CD4-positive, CD25-positive, alpha-beta regulatory T cell (primary cell): Measurements from ENCODE around the gene PDIA3. TPM values are rescaled to one million over a fixed set of nuclear protein-coding genes. Genes with fewer than 3 reads are reported as not detected.
"Not testable (repeated sequence)": the region's sequence is repeated elsewhere in the genome, so short reads cannot be mapped to it uniquely, and the experiment has no call there.

Experiments
- ATAC-seq, 2 donors: fragments of 150-1000 bp; cut with Tn5 transposase; one replicate each; pipeline ENCODE4 v1.10.0; 2021; ENCODE audit warnings: low read depth in 2 of 2, moderate number of reproducible peaks in 2 of 2, moderate library complexity in 1 of 2
- DNase-seq, 3 donors: peaks; one replicate each; pipeline versions ENCODE4 v3.0.0 to v3.0.0-alpha.2; 2012 to 2022; ENCODE audit warnings: mixed read lengths in 1 of 3
- H3K27ac ChIP-seq: one replicate; pipeline ENCODE4 v1.7.0; 2013; ENCODE audit warnings: mild to moderate bottlenecking, low read length; ENCODE audit not compliant: insufficient read depth, poor library complexity, severe bottlenecking
- H3K27me3 ChIP-seq: one replicate; pipeline ENCODE4 v1.7.0; 2013; ENCODE audit warnings: low read length; ENCODE audit not compliant: control insufficient read depth, insufficient read depth
- H3K36me3 ChIP-seq: one replicate; pipeline ENCODE4 v1.7.0; 2013; ENCODE audit warnings: mild to moderate bottlenecking, low read length, moderate library complexity; ENCODE audit not compliant: control insufficient read depth, insufficient read depth
- H3K4me1 ChIP-seq: 2 replicates; pipeline ENCODE4 v1.7.0; 2013; ENCODE audit warnings: mild to moderate bottlenecking, low read length; ENCODE audit not compliant: insufficient read depth, control insufficient read depth, poor library complexity, severe bottlenecking
- H3K4me3 ChIP-seq: one replicate; pipeline ENCODE4 v1.7.0; 2013; ENCODE audit warnings: low read depth, mild to moderate bottlenecking, low read length, moderate library complexity
- H3K9me3 ChIP-seq, 2 experiments: 1 replicate in 1 of 2; 2 replicates in 1 of 2; pipeline ENCODE4 v1.7.0; 2013; ENCODE audit warnings: low read length in 2 of 2, mild to moderate bottlenecking in 1 of 2, moderate library complexity in 1 of 2; ENCODE audit not compliant: control insufficient read depth in 2 of 2
- H3K27ac Mint-ChIP-seq, 3 donors: one replicate each; pipeline ENCODE4 v1.8.0; 2020 to 2022; ENCODE audit warnings: mild to moderate bottlenecking in 3 of 3, mixed read lengths in 3 of 3, moderate library complexity in 2 of 3
- H3K27me3 Mint-ChIP-seq: one replicate; pipeline ENCODE4 v1.8.0; 2022; ENCODE audit warnings: mild to moderate bottlenecking, mixed read lengths
- H3K36me3 Mint-ChIP-seq: one replicate; pipeline ENCODE4 v1.8.0; 2020; ENCODE audit warnings: mixed read lengths
- H3K4me1 Mint-ChIP-seq, 4 donors: one replicate each; pipeline ENCODE4 v1.8.0; 2020 to 2022; ENCODE audit warnings: mixed read lengths in 4 of 4, mild to moderate bottlenecking in 1 of 4
- H3K4me3 Mint-ChIP-seq, 4 donors: one replicate each; pipeline ENCODE4 v1.8.0; 2020 to 2022; ENCODE audit warnings: mild to moderate bottlenecking in 4 of 4, mixed read lengths in 4 of 4, moderate library complexity in 3 of 4
- H3K9me3 Mint-ChIP-seq, 7 donors: one replicate each; pipeline ENCODE4 v1.8.0; 2020 to 2022; ENCODE audit warnings: mixed read lengths in 7 of 7, mild to moderate bottlenecking in 3 of 7, moderate library complexity in 2 of 7
- polyA plus RNA-seq, 4 donors: library from polyadenylated mRNA; unstranded; fragments of 300-500 nt; fragmentation: Illumina TruSeq; gene quantifications; one replicate each; pipeline ENCODE4 v1.2.3, GENCODE V29; 2021
- total RNA-seq: library from RNA; stranded (reverse); gene quantifications from one replicate; pipeline ENCODE4 v1.2.3, GENCODE V29; 2022

Gene PDIA3
- total and polyA plus RNA-seq, 5 donors from 2014 or later = 156 to 305 (median 227) TPM

DNA sequence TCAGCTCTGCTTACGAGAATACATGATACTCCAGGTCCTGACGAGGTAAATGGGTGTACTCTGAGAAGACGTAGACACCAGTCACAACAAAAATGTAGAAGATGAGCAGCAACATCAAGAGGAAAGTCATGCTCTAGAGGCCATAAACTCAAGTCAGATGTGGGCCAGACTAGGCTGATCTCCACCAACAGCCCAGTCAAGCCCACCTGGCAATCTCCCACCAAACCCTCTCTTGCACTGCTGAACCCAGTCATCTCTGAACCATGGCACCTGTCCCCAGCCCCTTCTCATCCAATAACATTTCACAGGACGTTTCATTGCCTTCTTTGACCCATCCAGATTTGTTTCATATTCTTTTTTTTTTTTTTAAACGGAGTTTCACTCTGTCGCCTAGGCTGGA lies 10.8 kb upstream of the PDIA3 start:
- H3K4me3 ChIP-seq = no peak overlapping the region

DNA sequence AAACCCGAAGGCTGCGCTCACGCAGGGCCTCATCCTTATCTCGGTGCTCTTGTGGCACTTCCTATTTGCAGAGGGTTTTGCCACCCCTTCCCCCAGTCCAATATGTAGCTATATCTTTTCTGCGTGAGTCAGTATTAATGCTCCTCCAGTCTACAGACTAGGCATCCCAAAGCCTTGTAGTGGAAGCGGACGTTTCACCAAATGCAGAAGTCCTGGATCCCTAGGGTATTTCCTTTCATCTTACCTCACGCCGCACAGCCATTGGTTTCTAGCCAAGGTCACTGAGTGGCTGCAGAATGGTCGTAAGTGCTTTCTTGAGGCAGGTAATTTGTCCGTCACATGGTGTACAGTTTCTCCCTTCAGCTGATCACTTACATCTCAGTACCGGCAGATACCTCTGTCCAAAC lies 668 bp downstream of the PDIA3 start:
- Mint-ChIP-seq H3K4me3 (peak overlapping the region; percentile 90 to 99 (median 96)), H3K4me1 (peaks cover 15 to 54% (median 37%) of the 10 kb centered on the region in 4 donors), H3K27ac (peak overlapping the region; percentile 93 to 96 (median 94))
- ATAC-seq = peak; percentile 44 to 50
- peak overlapping the region; percentile 88 for H3K4me3 ChIP-seq
- H3K9me3 ChIP-seq, H3K27me3 Mint-ChIP-seq, H3K36me3 Mint-ChIP-seq, H3K36me3 ChIP-seq, H3K27me3 ChIP-seq, H3K9me3 Mint-ChIP-seq: not testable (repeated sequence)
- H3K27ac ChIP-seq = peak overlapping the region; percentile 86
- peaks cover 46% of the 10 kb centered on the region for H3K4me1 ChIP-seq
- peak in 1 of 3 donors; percentile 44 for DNase-seq

More for the DNA sequence above, 10.8 kb upstream of the PDIA3 start:
- DNase-seq = no peak
- H3K4me3 Mint-ChIP-seq = no peak overlapping the region
- ATAC-seq = no peak
- peaks cover 4% of the 10 kb centered on the region for H3K27me3 Mint-ChIP-seq
- H3K36me3 Mint-ChIP-seq = no peaks in the 10 kb centered on the region
- H3K9me3 Mint-ChIP-seq = peaks cover 0 to 4% (median 1%) of the 10 kb centered on the region in 7 donors
- Histone ChIP-seq H3K27ac (no peak overlapping the region), H3K27me3 (no peaks in the 10 kb centered on the region), H3K36me3 (no peaks in the 10 kb centered on the region), H3K9me3 (no peaks in the 10 kb centered on the region), H3K4me1 (no peaks in the 10 kb centered on the region)
- no peaks in the 10 kb centered on the region for H3K4me1 Mint-ChIP-seq
- H3K27ac Mint-ChIP-seq = no peak overlapping the region

DNA sequence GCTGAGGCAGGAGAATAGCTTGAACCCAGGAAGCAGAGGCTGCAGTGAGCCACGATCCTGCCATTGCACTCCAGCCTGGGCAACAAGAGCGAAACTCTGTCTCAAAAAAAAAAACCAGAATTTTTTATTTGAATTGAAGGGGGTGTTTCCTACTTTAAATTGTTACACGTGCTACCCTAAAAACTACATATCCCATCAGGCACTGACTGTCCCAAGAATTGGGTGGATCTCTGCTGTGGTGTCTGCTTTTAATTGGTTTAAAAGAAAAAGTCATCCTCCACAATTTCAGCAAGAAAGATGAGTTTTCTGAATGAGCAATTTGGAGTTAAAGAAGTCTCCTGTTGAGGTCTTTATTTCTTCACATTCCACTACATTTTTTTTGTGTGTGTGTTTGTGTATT lies 2.1 kb downstream of the PDIA3 start:
- Histone ChIP-seq H3K27ac (peak overlapping the region; percentile 86), H3K4me3 (peak overlapping the region; percentile 88), H3K27me3 (no peaks in the 10 kb centered on the region), H3K4me1 (peaks cover 50% of the 10 kb centered on the region), H3K9me3 (no peaks in the 10 kb centered on the region), H3K36me3 (peaks cover 13% of the 10 kb centered on the region)
- ATAC-seq (no peak), DNase-seq (peak in 2 of 3 donors; percentile 59 to 64)
- peaks cover 5% of the 10 kb centered on the region for H3K27me3 Mint-ChIP-seq
- H3K36me3 Mint-ChIP-seq = peaks cover 8% of the 10 kb centered on the region
- no peaks in the 10 kb centered on the region for H3K9me3 Mint-ChIP-seq
- peak overlapping the region; percentile 82 to 99 (median 94) for H3K4me3 Mint-ChIP-seq
- peaks cover 23 to 68% (median 47%) of the 10 kb centered on the region in 4 donors for H3K4me1 Mint-ChIP-seq
- H3K27ac Mint-ChIP-seq = peak overlapping the region; percentile 76 to 93 (median 78)

DNA sequence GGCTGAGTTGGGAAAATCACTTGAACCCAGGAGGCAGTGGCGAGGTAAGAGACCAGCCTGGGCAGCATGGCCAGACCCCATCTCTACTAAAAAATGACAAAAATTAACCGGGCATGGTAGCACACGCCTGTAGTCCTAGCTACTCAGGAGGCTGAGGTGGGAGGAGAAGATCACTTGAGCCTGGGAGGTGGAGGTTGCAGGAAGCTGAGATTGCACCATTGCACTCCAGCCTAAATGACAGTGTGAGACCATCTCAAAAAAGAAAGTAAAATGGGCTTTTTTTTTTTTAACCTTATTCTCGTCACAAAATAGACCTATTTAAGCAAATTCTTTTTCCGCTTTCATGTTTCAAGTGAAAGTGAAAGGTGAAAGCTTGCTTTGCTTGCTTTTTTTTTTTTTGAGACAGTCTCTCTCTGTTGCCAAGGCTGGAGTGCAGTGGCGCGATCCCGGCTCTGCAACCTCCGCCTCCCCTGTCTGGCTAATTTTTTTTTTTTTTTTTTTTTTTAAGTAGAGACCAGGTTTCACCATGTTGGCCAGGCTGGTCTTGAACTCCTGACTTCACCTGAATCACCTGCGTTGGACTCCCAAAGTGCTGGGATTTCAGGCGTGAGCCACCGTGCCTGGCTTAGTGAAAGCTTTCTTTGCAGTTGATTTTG lies 3.6 kb downstream of the PDIA3 start:
- H3K4me1 Mint-ChIP-seq = peaks cover 24 to 70% (median 44%) of the 10 kb centered on the region in 4 donors
- H3K36me3 Mint-ChIP-seq = peaks cover 11% of the 10 kb centered on the region
- peak overlapping the region; percentile 78 to 98 (median 86) for H3K4me3 Mint-ChIP-seq
- Histone ChIP-seq H3K27me3 (no peaks in the 10 kb centered on the region), H3K4me3 (peak overlapping the region; percentile 82), H3K36me3 (peaks cover 26% of the 10 kb centered on the region), H3K4me1 (peaks cover 50% of the 10 kb centered on the region), H3K27ac (peak overlapping the region; percentile 80), H3K9me3 (no peaks in the 10 kb centered on the region)
- ATAC-seq (peak; percentile 49 to 52), DNase-seq (peak; percentile 34 to 89 (median 83))
- H3K9me3 Mint-ChIP-seq = no peaks in the 10 kb centered on the region
- H3K27ac Mint-ChIP-seq = peak overlapping the region; percentile 40 to 90 (median 88)
- H3K27me3 Mint-ChIP-seq = peaks cover 5% of the 10 kb centered on the region

DNA sequence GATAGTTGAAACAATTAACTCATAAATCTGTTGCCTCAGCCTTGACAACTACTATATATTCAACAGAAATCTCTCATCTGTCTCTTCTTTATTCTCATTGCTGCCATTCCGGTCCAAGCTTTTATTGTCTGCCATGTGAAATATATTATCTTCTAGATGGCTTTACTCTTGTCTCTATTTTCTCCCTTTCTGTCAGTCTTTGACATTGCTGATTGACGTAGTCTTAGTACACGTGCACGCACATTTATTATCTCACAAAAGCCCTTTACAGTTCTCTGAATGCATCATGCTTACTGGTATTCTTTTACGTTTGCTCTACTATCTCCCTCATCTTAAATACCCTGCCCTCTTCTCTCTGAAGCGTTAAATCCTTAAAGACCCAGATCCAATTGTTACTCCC lies 5.6 kb downstream of the PDIA3 start:
- Histone ChIP-seq H3K4me3 (no peak overlapping the region), H3K9me3 (no peaks in the 10 kb centered on the region), H3K27ac (no peak overlapping the region), H3K36me3 (peaks cover 43% of the 10 kb centered on the region), H3K4me1 (peaks cover 44% of the 10 kb centered on the region), H3K27me3 (no peaks in the 10 kb centered on the region)
- ATAC-seq = no peak
- H3K27me3 Mint-ChIP-seq = peaks cover 3% of the 10 kb centered on the region
- peak overlapping the region in 2 of 3 donors; percentile 1 to 67 for H3K27ac Mint-ChIP-seq
- peaks cover 29 to 68% (median 40%) of the 10 kb centered on the region in 4 donors for H3K4me1 Mint-ChIP-seq
- H3K9me3 Mint-ChIP-seq = no peaks in the 10 kb centered on the region
- H3K36me3 Mint-ChIP-seq = peaks cover 19% of the 10 kb centered on the region
- peak overlapping the region; percentile 1 to 90 (median 60) for H3K4me3 Mint-ChIP-seq
- DNase-seq = no peak

DNA sequence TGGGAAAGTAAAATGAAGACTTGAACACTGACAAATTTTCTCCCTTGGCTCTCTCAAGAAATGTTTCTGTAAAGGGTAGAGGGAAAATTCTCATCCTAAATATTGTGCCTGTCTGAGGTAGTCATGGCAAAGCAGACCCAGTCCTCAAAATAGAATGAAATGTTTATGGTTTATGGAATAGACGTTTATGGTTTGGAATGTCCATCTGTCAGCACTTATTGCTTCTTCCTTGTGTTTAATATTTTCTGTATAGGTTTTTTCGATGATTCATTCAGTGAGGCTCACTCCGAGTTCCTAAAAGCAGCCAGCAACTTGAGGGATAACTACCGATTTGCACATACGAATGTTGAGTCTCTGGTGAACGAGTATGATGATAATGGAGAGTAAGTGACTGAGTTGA lies 16.6 kb downstream of the PDIA3 start:
- Histone ChIP-seq H3K4me3 (no peak overlapping the region), H3K9me3 (no peaks in the 10 kb centered on the region), H3K4me1 (no peaks in the 10 kb centered on the region), H3K36me3 (peaks cover 88% of the 10 kb centered on the region), H3K27ac (no peak overlapping the region), H3K27me3 (no peaks in the 10 kb centered on the region)
- no peak overlapping the region for H3K4me3 Mint-ChIP-seq
- no peaks in the 10 kb centered on the region for H3K9me3 Mint-ChIP-seq
- peak overlapping the region in 1 of 3 donors; percentile 49 for H3K27ac Mint-ChIP-seq
- peaks cover 0 to 17% (median 4%) of the 10 kb centered on the region in 4 donors for H3K4me1 Mint-ChIP-seq
- DNase-seq = no peak
- H3K27me3 Mint-ChIP-seq = no peaks in the 10 kb centered on the region
- ATAC-seq = no peak
- H3K36me3 Mint-ChIP-seq = peaks cover 29% of the 10 kb centered on the region

DNA sequence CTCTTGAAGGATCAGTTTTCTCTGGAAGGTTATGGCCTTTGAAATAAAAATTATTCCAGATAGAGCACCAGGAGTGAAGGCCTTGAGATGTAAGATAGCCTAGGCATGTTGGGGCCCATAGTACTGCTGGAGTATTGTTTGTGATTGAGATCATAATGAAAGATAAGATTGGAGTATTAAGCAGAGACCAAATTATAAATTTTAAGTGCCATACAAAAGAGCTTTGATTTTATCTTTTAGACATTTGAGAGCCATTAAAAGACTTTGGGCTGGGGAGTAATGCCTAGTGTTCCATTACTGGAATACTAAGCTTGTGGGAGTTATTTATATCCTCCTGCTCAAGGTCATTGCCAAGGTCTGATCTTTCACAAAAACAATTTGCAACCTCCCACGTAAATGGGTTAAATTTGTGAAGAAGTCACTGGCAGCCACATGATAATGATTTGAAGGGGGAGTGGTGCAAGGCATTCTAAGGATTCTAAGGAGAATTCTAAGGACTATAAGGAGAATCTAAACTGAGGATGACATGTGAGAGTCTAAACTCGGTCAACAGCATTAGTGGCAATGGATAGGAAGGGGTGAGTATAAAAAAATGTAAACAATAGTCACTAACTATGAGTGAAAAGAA lies 17.7 kb downstream of the PDIA3 start:
- no peaks in the 10 kb centered on the region for H3K9me3 ChIP-seq
- Mint-ChIP-seq H3K4me3 (no peak overlapping the region), H3K36me3 (peaks cover 32% of the 10 kb centered on the region), H3K9me3 (no peaks in the 10 kb centered on the region), H3K27ac (no peak overlapping the region), H3K4me1 (peaks cover 0 to 17% (median 4%) of the 10 kb centered on the region in 4 donors), H3K27me3 (no peaks in the 10 kb centered on the region)
- DNase-seq (no peak), ATAC-seq (no peak)
- H3K27me3 ChIP-seq = no peaks in the 10 kb centered on the region
- peaks cover 93% of the 10 kb centered on the region for H3K36me3 ChIP-seq
- H3K4me1 ChIP-seq = no peaks in the 10 kb centered on the region
- H3K27ac ChIP-seq = no peak overlapping the region
- H3K4me3 ChIP-seq = no peak overlapping the region
